Femur (tissue), 1 donor: Measurements from ENCODE around the gene ZNF559.
A peak's percentile ranks its signal among the peaks of the same experiment; 100 is the strongest.
"Not testable (repeated sequence)": the region's sequence is repeated elsewhere in the genome, so short reads cannot be mapped to it uniquely, and the experiment has no call there.

Experiments
- DNase-seq: peaks from one replicate; pipeline ENCODE4 v3.0.0-alpha.2; 2017

The ZNF559 gene

GRCh38 chr19:9323919-9324583, at the start of gene ZNF559:
TSS of gene ZNF559 (plus strand) at chr19:9324179. CDS start at chr19:9338550, 14,371 bp downstream.
- peak; percentile 98 for DNase-seq

- DNase-seq = peak; percentile 16
Measured at GRCh38 chr19:9283485-9283884, 40.5 kb upstream of the ZNF559 start.

- no peak for DNase-seq
Measured at GRCh38 chr19:9289231-9289884, 34.6 kb upstream of the ZNF559 start.

GRCh38 chr19:9295411-9295849, 28.5 kb upstream of the ZNF559 start:
- no peak for DNase-seq

GRCh38 chr19:9296336-9296735, 27.6 kb upstream of the ZNF559 start:
- no peak for DNase-seq

- DNase-seq = no peak
Measured at GRCh38 chr19:9306443-9306842, 17.5 kb upstream of the ZNF559 start.

GRCh38 chr19:9308091-9308770, 15.7 kb upstream of the ZNF559 start:
- DNase-seq = no peak

GRCh38 chr19:9309139-9309973, 14.6 kb upstream of the ZNF559 start, which contains the start of gene ZNF699:
TSS of gene ZNF699 (minus strand) at chr19:9309838. CDS start at chr19:9305119, 4,719 bp downstream.
- peak; percentile 98 for DNase-seq

- no peak for DNase-seq
Measured at GRCh38 chr19:9309974-9310446, 14.0 kb upstream of the ZNF559 start.

- DNase-seq = no peak
Measured at GRCh38 chr19:9313756-9314155, 10.2 kb upstream of the ZNF559 start.

GRCh38 chr19:9321338-9321737, 2.6 kb upstream of the ZNF559 start:
- DNase-seq = no peak

GRCh38 chr19:9321756-9322155, 2.2 kb upstream of the ZNF559 start:
- DNase-seq = not testable (repeated sequence)

GRCh38 chr19:9322201-9322600, 1.8 kb upstream of the ZNF559 start:
- not testable (repeated sequence) for DNase-seq

- DNase-seq = peak; percentile 80
Measured at GRCh38 chr19:9323557-9323918, 441 bp upstream of the ZNF559 start.

GRCh38 chr19:9324584-9324962, 594 bp downstream of the ZNF559 start:
- no peak for DNase-seq

- no peak for DNase-seq
Measured at GRCh38 chr19:9329999-9330398, 6.0 kb downstream of the ZNF559 start.

- DNase-seq = no peak
Measured at GRCh38 chr19:9342610-9343304, 18.8 kb downstream of the ZNF559 start.

GRCh38 chr19:9345005-9345404, 21.0 kb downstream of the ZNF559 start:
- no peak for DNase-seq

- DNase-seq = no peak
Measured at GRCh38 chr19:9348253-9348652, 24.3 kb downstream of the ZNF559 start.

- DNase-seq = no peak
Measured at GRCh38 chr19:9348671-9349070, 24.7 kb downstream of the ZNF559 start.

- no peak for DNase-seq
Measured at GRCh38 chr19:9352505-9352904, 28.5 kb downstream of the ZNF559 start.

GRCh38 chr19:9353011-9353410, 29.0 kb downstream of the ZNF559 start:
- no peak for DNase-seq
